SK-N-MC (cell line): Measurements from ENCODE around the gene CPNE6.

Experiments used
- DNase-seq: peaks from one replicate; pipeline ENCODE4 v3.0.0-alpha.2; 2011; ENCODE audit warnings: low read depth, low spot score
- H3K27ac ChIP-seq: fragments of 200-600 bp; sonication (generic); 2 replicates; pipeline ENCODE4 v1.5.1; 2016; ENCODE audit warnings: mixed run types
- H3K36me3 ChIP-seq: fragments of 200-600 bp; sonication (generic); 2 replicates; pipeline ENCODE4 v1.6.1; 2017; ENCODE audit warnings: antibody characterized with exemption, low read length, mixed read lengths; ENCODE audit not compliant: insufficient read depth
- H3K4me3 ChIP-seq: fragments of 200-600 bp; sonication (generic); 2 replicates; pipeline ENCODE4 v1.5.1; 2016
- H3K9ac ChIP-seq: fragments of 200-600 bp; sonication (generic); 2 replicates; pipeline ENCODE4 v1.8.0; 2017; ENCODE audit warnings: mixed run types, mixed read lengths; ENCODE audit not compliant: insufficient read length
- H3K9me3 ChIP-seq: fragments of 200-600 bp; sonication (generic); 2 replicates; pipeline ENCODE4 v1.6.1; 2017; ENCODE audit warnings: low read depth, mild to moderate bottlenecking, antibody characterized with exemption, low read length, moderate library complexity, mixed read lengths
- EZH2 ChIP-seq: fragments of 200-600 bp; sonication (generic); IDR thresholded peaks from one replicate; pipeline ENCODE4 v1.6.1; 2017; ENCODE audit warnings: antibody characterized with exemption
- FOXP2 ChIP-seq: optimal IDR thresholded peaks from 2 replicates; pipeline ENCODE3; 2011; ENCODE audit warnings: mild to moderate bottlenecking, moderate library complexity; ENCODE audit not compliant: insufficient read depth; ENCODE audit errors: extremely low read length, control extremely low read depth
- POLR2AphosphoS5 ChIP-seq: IDR thresholded peaks from 2 replicates; pipeline ENCODE4 v1.6.1; 2012; ENCODE audit warnings: mild to moderate bottlenecking, low read depth, low read length, borderline replicate concordance

Gene CPNE6

GRCh38 chr14:24122898-24123297 is 51.5 kb downstream of the CPNE6 start:
- H3K36me3 ChIP-seq: peaks cover 14% of the 10 kb centered on the region; the same call in 1 of the 2 replicates
- no peak overlapping the region for H3K27ac ChIP-seq
- no peak overlapping the region for H3K4me3 ChIP-seq

GRCh38 chr14:24123424-24124417 is 52.4 kb downstream of the CPNE6 start:
- Histone ChIP-seq H3K36me3 (peaks cover 10% of the 10 kb centered on the region; the same call in 1 of the 2 replicates), H3K9ac (no peak overlapping the region), H3K9me3 (no peaks in the 10 kb centered on the region), H3K4me3 (no peak overlapping the region), H3K27ac (no peak overlapping the region)
- TF ChIP-seq FOXP2: no peak
- no peak for TF ChIP-seq EZH2
- no peak for TF ChIP-seq POLR2AphosphoS5
- DNase-seq: no peak

More at GRCh38 chr14:24122898-24123297, 51.5 kb downstream of the CPNE6 start:
- H3K9me3 ChIP-seq: no peaks in the 10 kb centered on the region
- H3K9ac ChIP-seq: no peak overlapping the region
- no peak for DNase-seq
- TF ChIP-seq EZH2 (no peak), POLR2AphosphoS5 (no peak), FOXP2 (no peak)

- no peaks in the 10 kb centered on the region; the same call in 1 of the 2 replicates for H3K36me3 ChIP-seq
- no peak overlapping the region for H3K4me3 ChIP-seq
- DNase-seq: no peak
- TF ChIP-seq FOXP2 (no peak), POLR2AphosphoS5 (no peak), EZH2 (no peak)
- no peaks in the 10 kb centered on the region for H3K9me3 ChIP-seq
- H3K27ac ChIP-seq: no peak overlapping the region
- no peak overlapping the region for H3K9ac ChIP-seq
Measured at GRCh38 chr14:24126939-24127338, 55.6 kb downstream of the CPNE6 start.

- Histone ChIP-seq H3K4me3 (no peak overlapping the region), H3K9ac (no peak overlapping the region), H3K36me3 (no peaks in the 10 kb centered on the region; the same call in 1 of the 2 replicates), H3K27ac (no peak overlapping the region), H3K9me3 (no peaks in the 10 kb centered on the region)
- TF ChIP-seq POLR2AphosphoS5 (no peak), FOXP2 (no peak), EZH2 (no peak)
- DNase-seq: no peak
Measured at GRCh38 chr14:24127673-24128072, 56.3 kb downstream of the CPNE6 start.
